K562 treated with DMSO at 1 percent for 4 hours (cell line): Measurements from ENCODE around the gene FOXL3. TPM values are rescaled to one million over a fixed set of nuclear protein-coding genes. Genes with fewer than 3 reads are reported as not detected.

ENCODE experiments used
- total RNA-seq: library from RNA; unstranded; fragments of 300-600 nt; gene quantifications from 2 replicates; pipeline ENCODE4 v1.2.3, GENCODE V29; 2022; ENCODE audit not compliant: insufficient read depth

FOXL3 gene
- total RNA-seq, result not detected in 2 replicates

DNA sequence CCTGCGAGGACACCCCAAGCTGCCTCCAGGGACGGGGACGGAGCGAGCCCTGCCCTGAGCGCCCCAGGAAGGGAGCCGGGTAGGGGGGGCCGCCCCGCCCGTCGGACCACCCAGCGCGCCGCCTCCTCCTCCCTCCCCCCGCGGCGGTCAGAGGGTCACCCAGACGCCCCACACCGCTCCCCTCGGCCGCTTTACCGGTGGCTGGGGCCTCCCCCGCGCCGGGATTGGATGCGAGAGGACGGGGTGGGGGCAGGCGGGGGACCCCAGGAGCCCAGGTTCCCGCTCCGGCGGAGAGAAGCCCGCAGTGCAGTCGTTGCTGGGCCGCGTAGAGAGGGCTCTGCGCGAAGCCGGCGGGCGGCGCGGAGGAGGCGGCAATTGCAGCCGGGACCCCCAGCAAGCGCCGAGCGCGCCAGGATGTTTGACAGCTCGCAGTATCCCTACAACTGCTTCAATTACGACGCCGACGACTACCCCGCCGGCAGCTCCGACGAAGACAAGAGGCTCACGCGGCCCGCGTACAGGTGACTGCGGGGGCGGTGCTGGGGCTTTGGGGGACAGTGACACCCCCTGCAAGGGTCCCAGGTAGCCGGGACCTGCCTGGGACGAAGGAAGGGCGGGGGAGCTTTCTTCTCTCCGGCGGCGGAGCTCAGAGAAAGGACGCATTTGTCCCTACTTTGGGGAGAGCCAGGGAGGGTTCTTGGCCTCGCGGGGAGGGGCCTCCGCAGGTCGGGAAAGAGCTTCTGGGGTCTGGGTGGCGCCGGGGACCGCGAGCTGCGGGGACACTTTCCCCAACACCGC lies at the start of gene FOXL3:
FOXL3 (plus strand) TSS at position 415 of the 798 bp plus-strand sequence; CDS start at position 415, 0 bp downstream.

Other genes with a start within 250 kb of the FOXL3 start
- gene FAM20C, start 97.6 kb upstream of the FOXL3 start, total RNA-seq, result not detected in 2 replicates
- gene PDGFA, start 229.7 kb downstream of the FOXL3 start, total RNA-seq, result 5.0 and 7.4 TPM in 2 replicates